Ureter (tissue), 1 donor: ENCODE data around the gene RNF146. TPM values are rescaled to one million over a fixed set of nuclear protein-coding genes. Genes with fewer than 3 reads are reported as not detected.

Source experiments
- total RNA-seq: library from RNA; stranded (reverse); gene quantifications from one replicate; pipeline ENCODE4 v1.2.4, GENCODE V29; 2023
- donor health status: DM: yes; HTN: yes; CAD: no.

Gene RNF146
- total RNA-seq, 1 donor from 2014 or later, result 36.5 TPM

Other genes starting within 250 kb of the RNF146 start
- gene RSPO3, start 148.2 kb upstream of the RNF146 start, total RNA-seq, result 4.1 TPM
- gene ECHDC1, start 76.7 kb downstream of the RNF146 start, total RNA-seq, result 63.1 TPM
- gene KIAA0408, start 192.5 kb downstream of the RNF146 start, total RNA-seq, result 12.8 TPM